AG04449 (cell line): Measurements from ENCODE around the gene GAS2L2.

Experiments used
- CTCF ChIA-PET: fragments of 350-600 bp; formaldehyde crosslinking; extraction: SDS; loops from one replicate; lab custom pipeline; 2021; ENCODE audit warnings: antibody characterized with exemption; lab: Yijun Ruan, JAX
- POLR2A ChIA-PET: fragments of 400-600, 350-600 bp; formaldehyde crosslinking; extraction: SDS; loops from one replicate; lab custom pipeline; 2020; ENCODE audit warnings: antibody characterized with exemption, inconsistent platforms; lab: Yijun Ruan, JAX
- DNase-seq: peaks from one replicate; pipeline ENCODE4 v3.0.0-alpha.2; 2010; ENCODE audit warnings: low read depth, low spot score
- H3K4me3 ChIP-seq: 2 replicates; pipeline ENCODE4 v1.5.1; 2011; ENCODE audit warnings: low read depth, mild to moderate bottlenecking, control low read depth, low read length
- TF ChIP-seq, protein P1 (sequence below): IDR thresholded peaks from one replicate; pipeline ENCODE4 v1.5.1; 2011; ENCODE audit warnings: mild to moderate bottlenecking, moderate library complexity, low read length, control low read depth, inconsistent platforms; ENCODE audit not compliant: insufficient read depth; ENCODE audit errors: missing control alignments

GAS2L2 gene

DNA sequence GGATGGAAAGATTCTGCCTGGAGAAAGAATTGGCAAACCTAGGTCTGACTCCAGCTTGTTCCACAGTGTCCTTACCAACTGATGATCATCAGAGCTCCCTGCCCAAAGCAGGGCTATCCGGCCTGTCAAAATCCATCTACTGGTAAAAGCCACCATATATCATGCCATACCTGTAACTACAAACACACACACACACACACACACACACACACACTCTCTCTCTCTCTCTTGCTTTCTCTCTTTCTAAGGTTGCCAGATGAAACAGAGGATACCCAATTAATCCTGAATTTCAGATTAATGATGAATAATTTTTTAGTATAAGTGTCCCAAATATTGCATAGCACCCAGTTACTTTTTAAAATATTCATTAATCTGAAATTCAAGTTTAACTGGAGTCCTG lies 43.9 kb upstream of the GAS2L2 start:
- POLR2A ChIA-PET: no interaction called here
- no peak overlapping the region for H3K4me3 ChIP-seq
- CTCF ChIA-PET: interaction anchor here (1.5 to 10.3 kb wide), 8 partner anchors 8 to 39 kb away, joined by 3 to 230 read pairs (median 5); partner anchors contain the start of gene TAF15
- TF ChIP-seq, protein P1, sequence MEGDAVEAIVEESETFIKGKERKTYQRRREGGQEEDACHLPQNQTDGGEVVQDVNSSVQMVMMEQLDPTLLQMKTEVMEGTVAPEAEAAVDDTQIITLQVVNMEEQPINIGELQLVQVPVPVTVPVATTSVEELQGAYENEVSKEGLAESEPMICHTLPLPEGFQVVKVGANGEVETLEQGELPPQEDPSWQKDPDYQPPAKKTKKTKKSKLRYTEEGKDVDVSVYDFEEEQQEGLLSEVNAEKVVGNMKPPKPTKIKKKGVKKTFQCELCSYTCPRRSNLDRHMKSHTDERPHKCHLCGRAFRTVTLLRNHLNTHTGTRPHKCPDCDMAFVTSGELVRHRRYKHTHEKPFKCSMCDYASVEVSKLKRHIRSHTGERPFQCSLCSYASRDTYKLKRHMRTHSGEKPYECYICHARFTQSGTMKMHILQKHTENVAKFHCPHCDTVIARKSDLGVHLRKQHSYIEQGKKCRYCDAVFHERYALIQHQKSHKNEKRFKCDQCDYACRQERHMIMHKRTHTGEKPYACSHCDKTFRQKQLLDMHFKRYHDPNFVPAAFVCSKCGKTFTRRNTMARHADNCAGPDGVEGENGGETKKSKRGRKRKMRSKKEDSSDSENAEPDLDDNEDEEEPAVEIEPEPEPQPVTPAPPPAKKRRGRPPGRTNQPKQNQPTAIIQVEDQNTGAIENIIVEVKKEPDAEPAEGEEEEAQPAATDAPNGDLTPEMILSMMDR: no peak
- no peak for DNase-seq

- CTCF ChIA-PET: interaction anchor here (0.7 to 10.3 kb wide), 6 partner anchors 8 to 41 kb away, joined by 3 to 230 read pairs (median 12); partner anchors contain the start of gene TAF15
- POLR2A ChIA-PET: interaction anchor here (0.9 kb wide), 1 partner anchor 13 kb away, joined by 3 read pairs; the partner anchor contains the start of gene TAF15
- DNase-seq: no peak
- peak overlapping the region; percentile 51 for H3K4me3 ChIP-seq
- TF ChIP-seq, protein P1: no peak
These were observed 42.8 kb upstream of the GAS2L2 start for GRCh38 chr17:35795871-35796265.

GRCh38 chr17:35795007-35795870 lies 42.2 kb upstream of the GAS2L2 start, which contains the start of gene MMP28:
TSS of gene MMP28 (minus strand) at chr17:35795641. CDS start at chr17:35795377, 264 bp downstream.
- peak within 1 kb of the TSS; percentile 51 for H3K4me3 ChIP-seq
- ChIA-PET POLR2A (interaction anchor here (0.9 kb wide), 1 partner anchor 14 kb away, joined by 3 read pairs; the partner anchor contains the start of gene TAF15), CTCF (interaction anchor here (0.7 to 10.3 kb wide), 8 partner anchors 7 to 177 kb away, joined by 3 to 230 read pairs (median 6); no protein-coding TSS in a partner anchor)
- TF ChIP-seq, protein P1: no peak
- DNase-seq: no peak

GRCh38 chr17:35793257-35793656 lies 40.2 kb upstream of the GAS2L2 start:
- H3K4me3 ChIP-seq: no peak overlapping the region
- DNase-seq: no peak
- POLR2A ChIA-PET: no interaction called here
- CTCF ChIA-PET: interaction anchor here (1.7 to 10.3 kb wide), 3 partner anchors 8 to 27 kb away, joined by 5 to 230 read pairs (median 15); no protein-coding TSS in a partner anchor
- TF ChIP-seq, protein P1: no peak

DNA sequence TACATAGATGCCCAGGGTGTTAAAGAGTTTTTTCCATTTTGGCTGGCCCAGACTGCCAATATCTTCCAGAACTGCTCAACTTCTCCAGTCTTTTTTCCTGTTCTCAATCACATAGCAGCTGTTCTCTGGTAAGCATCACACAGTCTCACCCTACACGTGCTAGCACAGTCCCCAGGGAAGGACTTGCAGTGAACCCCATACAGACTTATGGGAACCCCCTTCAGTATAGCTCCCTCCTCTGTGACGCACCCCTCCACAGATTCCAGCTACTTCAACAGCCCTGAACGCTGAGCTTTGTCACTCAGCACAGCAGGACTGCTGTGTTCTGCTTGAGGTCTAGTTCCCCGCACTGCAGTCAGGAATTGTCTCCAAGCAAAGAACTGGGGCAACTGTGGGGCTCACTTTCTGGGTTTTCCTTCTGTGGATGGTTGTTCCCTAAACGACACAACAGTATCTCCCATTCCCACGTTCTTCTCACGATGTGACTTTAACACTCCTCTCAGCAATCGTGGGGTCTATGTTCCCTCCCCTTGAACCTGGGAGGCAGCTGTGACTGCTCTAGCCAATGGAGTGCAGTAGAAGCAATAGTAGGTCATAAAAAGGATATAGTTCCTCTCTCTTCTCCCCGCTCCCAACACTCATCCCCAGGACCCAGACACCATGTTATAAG lies 38.8 kb upstream of the GAS2L2 start:
- CTCF ChIA-PET: interaction anchor here (1.3 to 10.3 kb wide), 3 partner anchors 9 to 26 kb away, joined by 3 to 230 read pairs (median 15); no protein-coding TSS in a partner anchor
- DNase-seq: no peak

More for the DNA sequence above, 38.8 kb upstream of the GAS2L2 start:
- POLR2A ChIA-PET: interaction anchor here (0.6 kb wide), 1 partner anchor 16 kb away, joined by 3 read pairs; no protein-coding TSS in a partner anchor
- no peak overlapping the region for H3K4me3 ChIP-seq
- TF ChIP-seq, protein P1: no peak
